ENCODE measurements around the gene SH3D21.

The SH3D21 gene

DNA sequence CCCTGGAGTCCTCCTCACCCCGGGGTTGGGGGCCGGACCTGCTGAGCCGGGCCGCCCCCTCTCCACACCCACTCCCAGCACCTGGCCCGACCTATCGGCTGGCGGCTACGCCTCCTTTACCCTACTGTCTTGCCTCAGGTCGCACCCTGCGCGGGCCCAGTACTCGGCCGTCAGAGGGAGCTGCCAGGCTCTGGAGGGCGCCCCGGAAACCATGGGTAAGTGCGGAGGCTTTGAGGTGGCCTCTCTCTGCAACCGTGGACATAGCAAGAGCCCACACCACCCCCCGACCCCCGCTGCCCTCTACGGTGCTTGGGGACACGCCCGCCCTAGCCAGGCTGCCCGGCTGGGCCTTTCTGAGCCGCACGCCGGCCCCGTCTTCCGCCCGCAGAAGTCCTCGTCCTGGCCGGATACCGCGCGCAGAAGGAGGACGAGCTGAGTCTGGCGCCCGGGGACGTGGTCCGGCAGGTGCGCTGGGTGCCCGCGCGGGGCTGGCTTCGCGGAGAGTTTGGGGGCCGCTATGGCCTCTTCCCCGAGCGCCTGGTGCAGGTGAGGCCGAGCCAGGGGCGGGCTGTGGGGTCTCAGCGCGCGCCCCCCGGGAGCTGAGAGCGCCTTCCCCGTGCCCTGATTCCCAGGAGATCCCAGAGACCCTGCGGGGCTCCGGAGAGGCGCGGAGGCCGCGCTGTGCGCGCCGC, at the start of gene SH3D21:
SH3D21 (plus strand) TSS at position 159 of the 692 bp plus-strand sequence; CDS start at position 212, 53 bp downstream.
- peak; percentile 50 for DNase-seq (ENCODE audit: low read depth)
- TF ChIP-seq, protein P1, sequence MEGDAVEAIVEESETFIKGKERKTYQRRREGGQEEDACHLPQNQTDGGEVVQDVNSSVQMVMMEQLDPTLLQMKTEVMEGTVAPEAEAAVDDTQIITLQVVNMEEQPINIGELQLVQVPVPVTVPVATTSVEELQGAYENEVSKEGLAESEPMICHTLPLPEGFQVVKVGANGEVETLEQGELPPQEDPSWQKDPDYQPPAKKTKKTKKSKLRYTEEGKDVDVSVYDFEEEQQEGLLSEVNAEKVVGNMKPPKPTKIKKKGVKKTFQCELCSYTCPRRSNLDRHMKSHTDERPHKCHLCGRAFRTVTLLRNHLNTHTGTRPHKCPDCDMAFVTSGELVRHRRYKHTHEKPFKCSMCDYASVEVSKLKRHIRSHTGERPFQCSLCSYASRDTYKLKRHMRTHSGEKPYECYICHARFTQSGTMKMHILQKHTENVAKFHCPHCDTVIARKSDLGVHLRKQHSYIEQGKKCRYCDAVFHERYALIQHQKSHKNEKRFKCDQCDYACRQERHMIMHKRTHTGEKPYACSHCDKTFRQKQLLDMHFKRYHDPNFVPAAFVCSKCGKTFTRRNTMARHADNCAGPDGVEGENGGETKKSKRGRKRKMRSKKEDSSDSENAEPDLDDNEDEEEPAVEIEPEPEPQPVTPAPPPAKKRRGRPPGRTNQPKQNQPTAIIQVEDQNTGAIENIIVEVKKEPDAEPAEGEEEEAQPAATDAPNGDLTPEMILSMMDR (IDR thresholded peaks at IDR 0.05; ENCODE audit: insufficient read depth, low read depth, low read length, missing control alignments): peak; percentile 4
- peak within 1 kb of the TSS; percentile 79 for H3K4me3 ChIP-seq (ENCODE audit: low read depth, low read length)

DNA sequence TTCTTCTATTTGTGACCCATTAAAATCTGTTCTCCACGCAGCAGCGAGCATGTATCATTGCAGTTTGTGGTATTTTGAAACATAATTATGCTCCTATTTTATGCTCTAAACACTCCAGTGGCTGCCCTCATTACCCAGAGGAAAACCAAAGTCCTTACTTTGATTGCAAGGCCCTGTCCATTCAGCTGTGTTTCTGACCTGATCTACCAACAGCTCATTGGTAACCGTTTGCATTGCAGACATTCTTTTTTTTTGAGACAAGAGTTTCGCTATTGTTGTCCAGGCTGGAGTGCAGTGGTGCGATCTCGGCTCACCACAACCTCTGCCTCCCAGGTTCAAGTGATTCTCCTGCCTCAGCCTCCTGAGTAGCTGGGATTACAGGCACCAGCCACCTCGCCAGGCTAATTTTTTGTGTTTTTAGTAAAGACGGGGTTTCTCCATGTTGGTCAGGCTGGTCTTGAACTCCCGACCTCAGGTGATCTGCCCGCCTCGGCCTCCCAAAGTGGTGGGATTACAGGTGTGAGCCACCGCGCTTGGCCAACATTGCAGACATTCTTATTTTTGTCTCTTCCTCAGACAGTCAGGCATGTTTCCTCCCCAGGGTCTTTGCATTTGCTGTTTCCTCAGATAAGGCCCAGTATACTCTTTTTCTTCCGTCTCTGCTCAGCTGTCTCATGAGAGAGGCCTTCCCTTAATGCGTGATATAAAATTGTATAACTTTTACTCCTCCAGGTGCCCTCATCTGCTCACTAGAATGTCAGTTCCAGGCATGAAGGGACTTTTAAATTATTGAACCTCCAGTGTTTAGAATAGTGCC, 49.4 kb upstream of the SH3D21 start:
- H3K4me3 ChIP-seq (ENCODE audit: low read depth, low read length): no peak overlapping the region
- peak; percentile 25 for DNase-seq (ENCODE audit: low read depth)
- TF ChIP-seq, protein P1 (IDR thresholded peaks at IDR 0.05; ENCODE audit: insufficient read depth, low read depth, low read length, missing control alignments): no peak

DNA sequence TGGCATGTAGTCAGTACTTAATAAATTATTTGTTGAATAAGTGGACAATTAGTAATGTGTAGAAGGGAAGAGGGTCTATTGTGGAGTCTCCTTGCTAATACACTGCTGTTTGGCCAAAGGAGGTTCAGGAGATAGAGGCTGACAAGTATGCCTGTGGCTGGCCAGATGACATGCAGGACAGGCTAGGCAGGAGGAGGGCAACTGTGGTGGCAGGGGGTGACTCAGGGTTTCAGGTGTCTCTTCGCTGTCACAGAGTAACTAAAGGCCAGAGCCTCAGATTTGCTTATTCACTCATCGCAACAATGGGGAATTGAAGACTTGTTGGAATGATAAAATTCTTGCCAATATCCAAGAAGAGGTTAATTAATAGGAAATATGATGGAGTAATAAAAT, 48.8 kb upstream of the SH3D21 start:
- TF ChIP-seq, protein P1 (IDR thresholded peaks at IDR 0.05; ENCODE audit: insufficient read depth, low read depth, low read length, missing control alignments): no peak
- H3K4me3 ChIP-seq (ENCODE audit: low read depth, low read length): no peak overlapping the region
- DNase-seq (ENCODE audit: low read depth): peak; percentile 16

DNA sequence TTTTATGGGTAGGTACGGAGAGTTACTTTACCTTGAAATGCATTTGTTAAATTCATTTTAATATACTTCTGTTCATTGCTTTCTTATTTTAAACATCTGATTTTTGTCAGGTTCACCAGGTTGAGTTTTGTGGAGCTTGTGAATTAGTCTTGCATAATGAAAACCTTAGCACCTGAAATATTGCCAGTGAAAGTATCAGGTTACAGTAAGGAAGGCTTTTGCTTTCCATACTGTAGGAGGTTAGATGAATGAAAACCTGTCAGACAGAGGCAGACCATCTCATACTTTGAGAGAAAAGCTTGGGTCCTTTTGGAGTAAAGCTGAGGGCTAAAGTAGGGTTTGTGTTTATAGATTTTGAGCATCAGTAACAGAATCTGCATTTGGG, 47.2 kb upstream of the SH3D21 start:
- no peak overlapping the region for H3K4me3 ChIP-seq (ENCODE audit: low read depth, low read length)
- no peak for DNase-seq (ENCODE audit: low read depth)
- TF ChIP-seq, protein P1 (IDR thresholded peaks at IDR 0.05; ENCODE audit: insufficient read depth, low read depth, low read length, missing control alignments): no peak

DNA sequence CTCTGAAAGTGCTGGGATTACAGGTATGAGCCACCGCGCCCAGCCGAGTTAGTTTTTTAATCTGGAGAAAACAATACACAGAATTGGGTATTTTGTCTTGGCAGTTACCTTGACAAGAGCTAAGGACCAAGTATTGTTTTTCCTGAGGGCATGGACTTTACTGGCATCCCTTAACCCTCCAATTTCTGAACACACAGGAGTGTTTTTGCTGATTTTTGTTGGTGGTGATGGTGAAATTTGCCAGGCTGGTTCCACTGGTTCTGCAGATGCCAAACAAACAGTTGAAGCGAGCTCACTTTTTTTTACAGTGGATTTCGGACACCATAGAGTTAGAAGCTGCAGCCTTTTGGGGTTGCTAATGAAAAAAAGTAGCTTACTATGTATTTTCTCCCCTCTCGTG, 37.2 kb upstream of the SH3D21 start:
- TF ChIP-seq, protein P1 (IDR thresholded peaks at IDR 0.05; ENCODE audit: insufficient read depth, low read depth, low read length, missing control alignments): no peak
- H3K4me3 ChIP-seq (ENCODE audit: low read depth, low read length): no peak overlapping the region

DNA sequence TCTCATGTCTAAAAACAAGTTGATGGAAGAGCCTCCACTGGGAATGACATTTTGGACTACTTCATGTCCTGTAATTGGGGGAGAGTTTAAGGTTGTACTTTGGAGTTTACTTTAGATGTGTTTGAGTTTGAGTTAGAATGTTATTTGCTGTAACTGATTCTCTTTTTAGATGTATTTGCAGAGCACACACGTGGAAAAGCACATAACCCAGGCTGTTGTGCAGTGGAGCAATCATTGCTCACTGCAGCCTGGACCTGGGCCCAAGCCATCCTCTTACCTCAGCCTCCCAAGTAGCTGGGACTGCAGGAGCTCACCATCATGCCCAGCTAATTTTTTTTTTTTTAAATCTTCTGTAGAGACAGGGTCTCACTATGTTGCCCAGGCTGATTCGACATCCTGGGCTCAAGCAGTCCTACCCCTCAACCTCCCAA, 36.7 kb upstream of the SH3D21 start:
- no peak for DNase-seq (ENCODE audit: low read depth)
- no peak overlapping the region for H3K4me3 ChIP-seq (ENCODE audit: low read depth, low read length)
- TF ChIP-seq, protein P1 (IDR thresholded peaks at IDR 0.05; ENCODE audit: insufficient read depth, low read depth, low read length, missing control alignments): no peak

More for the DNA sequence above, 37.2 kb upstream of the SH3D21 start:
- no peak for DNase-seq (ENCODE audit: low read depth)
